Trophoblast cell (in vitro differentiated cells and primary cell): ENCODE measurements around the gene NYNRIN.

Source experiments
- DNase-seq, 2 donors: peaks; one replicate each; pipeline ENCODE4 v3.0.0-alpha.2; 2016
- H2AFZ ChIP-seq: 2 replicates; pipeline ENCODE4 v1.6.1; 2013; ENCODE audit warnings: low read length, moderate library complexity, mild to moderate bottlenecking; ENCODE audit not compliant: insufficient read depth, poor library complexity
- H2AK5ac ChIP-seq: 2 replicates; pipeline ENCODE4 v1.6.1; 2013; ENCODE audit warnings: mild to moderate bottlenecking, low read length
- H2BK120ac ChIP-seq: 2 replicates; pipeline ENCODE4 v1.6.1; 2013; ENCODE audit warnings: low read length, mild to moderate bottlenecking, moderate library complexity; ENCODE audit not compliant: insufficient read depth, poor library complexity
- H2BK12ac ChIP-seq: 2 replicates; pipeline ENCODE4 v1.6.1; 2013; ENCODE audit warnings: mild to moderate bottlenecking, low read length, moderate library complexity
- H2BK5ac ChIP-seq: 2 replicates; pipeline ENCODE4 v1.6.1; 2013; ENCODE audit warnings: low read length, low read depth, moderate library complexity, mild to moderate bottlenecking; ENCODE audit not compliant: poor library complexity
- H3K14ac ChIP-seq: 2 replicates; pipeline ENCODE4 v1.6.1; 2013; ENCODE audit warnings: mild to moderate bottlenecking, low read length
- H3K18ac ChIP-seq: 2 replicates; pipeline ENCODE4 v1.6.1; 2013; ENCODE audit warnings: mild to moderate bottlenecking, low read length
- H3K23ac ChIP-seq: 2 replicates; pipeline ENCODE4 v1.6.1; 2013; ENCODE audit warnings: low read length
- H3K27ac ChIP-seq: 2 replicates; pipeline ENCODE4 v1.5.1; 2013; ENCODE audit warnings: low read depth, mild to moderate bottlenecking, inconsistent platforms, low read length, moderate library complexity
- H3K27me3 ChIP-seq: 2 replicates; pipeline ENCODE4 v1.6.1; 2013; ENCODE audit warnings: inconsistent platforms, mild to moderate bottlenecking, low read length, moderate library complexity; ENCODE audit not compliant: insufficient read depth
- H3K36me3 ChIP-seq, 2 experiments: 1 replicate in 1 of 2; 2 replicates in 1 of 2; pipeline ENCODE4 v1.6.1; 2013; ENCODE audit warnings: low read length in 2 of 2, mild to moderate bottlenecking in 2 of 2, moderate library complexity in 1 of 2; ENCODE audit not compliant: insufficient read depth in 2 of 2, control insufficient read depth in 1 of 2
- H3K4ac ChIP-seq: 2 replicates; pipeline ENCODE4 v1.6.1; 2013; ENCODE audit warnings: low read depth, mild to moderate bottlenecking, low read length, moderate library complexity
- H3K4me1 ChIP-seq, 2 experiments: 1 replicate in 1 of 2; 2 replicates in 1 of 2; pipeline ENCODE4 v1.6.1; 2013; ENCODE audit warnings: low read length in 2 of 2, mild to moderate bottlenecking in 2 of 2, moderate library complexity in 1 of 2; ENCODE audit not compliant: insufficient read depth in 2 of 2, control insufficient read depth in 1 of 2
- H3K4me2 ChIP-seq: 2 replicates; pipeline ENCODE4 v1.6.1; 2013; ENCODE audit warnings: inconsistent platforms, mild to moderate bottlenecking, low read length, moderate library complexity
- H3K4me3 ChIP-seq: 2 replicates; pipeline ENCODE4 v1.5.1; 2013; ENCODE audit warnings: mild to moderate bottlenecking, low read depth, low read length, inconsistent platforms
- H3K79me1 ChIP-seq: one replicate; pipeline ENCODE4 v1.6.1; 2013; ENCODE audit warnings: low read length
- H3K79me2 ChIP-seq: 2 replicates; pipeline ENCODE4 v1.6.1; 2013; ENCODE audit warnings: low read length, mild to moderate bottlenecking; ENCODE audit not compliant: control insufficient read depth, insufficient read depth, poor library complexity
- H3K9ac ChIP-seq: 2 replicates; pipeline ENCODE4 v1.6.1; 2013; ENCODE audit warnings: mild to moderate bottlenecking, low read length
- H3K9me3 ChIP-seq: 2 replicates; pipeline ENCODE4 v1.6.1; 2013; ENCODE audit warnings: low read depth, mild to moderate bottlenecking, control low read depth, inconsistent platforms, low read length; ENCODE audit not compliant: insufficient read depth
- H4K12ac ChIP-seq: 2 replicates; pipeline ENCODE4 v1.6.1; 2013; ENCODE audit warnings: low read depth, mild to moderate bottlenecking, low read length, moderate library complexity
- H4K8ac ChIP-seq: 2 replicates; pipeline ENCODE4 v1.6.1; 2013; ENCODE audit warnings: low read depth, mild to moderate bottlenecking, low read length, moderate library complexity
- H4K91ac ChIP-seq: one replicate; pipeline ENCODE4 v1.6.1; 2013; ENCODE audit warnings: low read depth, mild to moderate bottlenecking, low read length, moderate library complexity
- WGBS: extraction: QIAGEN DNeasy Blood & Tissue Kit; methylation state at CpG from one replicate; pipeline ENCODE4 v1.1.7; 2013; ENCODE audit warnings: missing lambda C conversion rate; ENCODE audit not compliant: insufficient read length, insufficient coverage; ENCODE audit errors: extremely low coverage; 5-methylcytosine and 5-hydroxymethylcytosine counted together

Gene NYNRIN

DNA sequence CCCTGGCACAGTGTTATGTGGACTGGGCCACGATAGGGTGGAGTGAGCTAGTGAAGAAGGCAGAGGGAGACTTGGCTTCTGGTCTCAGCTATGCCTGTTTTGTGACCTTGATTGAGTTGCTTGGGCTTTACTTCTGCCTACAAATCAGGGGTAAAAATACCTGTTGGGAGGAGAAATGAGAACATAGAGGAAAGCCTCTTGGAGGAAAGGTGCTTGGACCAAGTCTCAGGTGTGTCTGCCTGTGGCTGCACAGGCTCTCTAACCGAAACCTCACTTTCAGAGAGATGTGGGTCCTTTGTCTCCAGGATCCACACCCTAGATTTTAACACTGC, 38.9 kb downstream of the NYNRIN start:
- Histone ChIP-seq H3K4me2 (no peak overlapping the region), H2BK5ac (no peak overlapping the region), H4K12ac (no peak overlapping the region), H2AFZ (no peak overlapping the region), H3K14ac (no peak overlapping the region), H3K79me1 (peaks cover 9% of the 10 kb centered on the region), H3K23ac (no peak overlapping the region), H4K8ac (no peak overlapping the region), H3K9ac (no peak overlapping the region), H3K4me1 (peaks cover 4 to 6% of the 10 kb centered on the region in 2 experiments), H3K9me3 (no peaks in the 10 kb centered on the region), H3K4ac (no peak overlapping the region), H3K36me3 (peaks cover 34 to 52% of the 10 kb centered on the region in 2 experiments), H2BK12ac (no peak overlapping the region), H3K27me3 (no peaks in the 10 kb centered on the region), H4K91ac (no peak overlapping the region), H3K18ac (no peak overlapping the region), H2AK5ac (no peak overlapping the region), H3K27ac (no peak overlapping the region), H3K4me3 (no peak overlapping the region), H2BK120ac (no peak overlapping the region), H3K79me2 (peaks cover 6% of the 10 kb centered on the region)
- no CpG with 5 or more reads among the region's 2 CpGs for WGBS
- DNase-seq: no peak

DNA sequence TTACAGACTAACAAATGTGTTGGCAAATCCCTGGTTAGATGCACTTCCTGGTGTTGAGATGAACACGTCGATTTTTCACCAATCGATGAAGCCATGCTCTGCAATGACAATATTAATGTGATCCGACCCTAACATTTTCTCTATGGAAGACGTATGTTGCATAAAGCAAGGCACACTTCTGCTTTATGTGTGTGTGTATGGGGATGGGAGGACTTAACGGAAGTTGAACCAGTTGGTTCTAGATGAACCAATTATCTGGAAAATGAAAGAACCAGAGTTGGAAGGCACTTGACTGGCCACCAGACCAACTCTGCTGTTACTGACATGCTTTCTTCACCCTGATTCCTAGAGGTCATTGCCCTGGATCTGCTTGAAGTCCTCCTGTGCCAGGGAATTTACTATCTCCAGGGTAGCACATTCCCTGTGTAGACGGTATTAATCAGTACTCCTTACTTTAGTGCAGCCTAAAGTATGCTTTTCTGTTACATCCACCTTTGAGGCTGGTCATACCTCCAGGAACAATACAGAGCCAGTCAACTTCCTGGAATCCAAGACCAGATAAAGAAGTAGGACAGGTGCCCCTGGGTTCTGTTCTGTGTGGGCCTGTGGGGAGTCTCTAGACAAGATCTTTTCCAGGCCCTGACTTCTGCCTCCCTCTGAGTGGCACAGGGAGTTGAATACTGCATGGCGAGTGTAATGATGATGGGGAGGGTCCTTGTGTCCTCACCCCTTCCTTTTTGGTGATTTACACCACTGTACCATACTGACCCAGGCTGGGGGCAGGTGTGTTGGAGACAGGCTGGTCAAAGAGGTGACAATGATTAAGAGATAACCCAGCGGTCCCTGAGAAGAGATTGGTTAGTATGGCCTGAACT, 39.7 kb downstream of the NYNRIN start:
- H3K27me3 ChIP-seq: no peaks in the 10 kb centered on the region
- H3K79me1 ChIP-seq: peaks cover 9% of the 10 kb centered on the region
- no peak overlapping the region for H2AFZ ChIP-seq
- H3K4me1 ChIP-seq: peaks cover 4 to 6% of the 10 kb centered on the region in 2 experiments
- no peak overlapping the region for H3K18ac ChIP-seq
- no peak overlapping the region for H3K4ac ChIP-seq
- H3K9ac ChIP-seq: no peak overlapping the region
- no peak overlapping the region for H3K4me2 ChIP-seq
- H2BK5ac ChIP-seq: no peak overlapping the region
- no peak overlapping the region for H4K91ac ChIP-seq
- no CpG with 5 or more reads among the region's 9 CpGs for WGBS
- no peak overlapping the region for H3K23ac ChIP-seq
- H3K79me2 ChIP-seq: peaks cover 6% of the 10 kb centered on the region
- no peak overlapping the region for H3K27ac ChIP-seq
- H3K36me3 ChIP-seq: peaks cover 32 to 48% of the 10 kb centered on the region in 2 experiments
- H2BK120ac ChIP-seq: no peak overlapping the region
- H2AK5ac ChIP-seq: no peak overlapping the region
- no peak overlapping the region for H2BK12ac ChIP-seq
- H4K12ac ChIP-seq: no peak overlapping the region
- no peaks in the 10 kb centered on the region for H3K9me3 ChIP-seq
- H3K4me3 ChIP-seq: no peak overlapping the region
- H4K8ac ChIP-seq: no peak overlapping the region
- H3K14ac ChIP-seq: no peak overlapping the region
- DNase-seq: no peak

- H3K79me2 ChIP-seq: peaks cover 6% of the 10 kb centered on the region
- no peak for DNase-seq
- H3K18ac ChIP-seq: no peak overlapping the region
Observed at GRCh38 chr14:24439257-24439656, 40.5 kb downstream of the NYNRIN start.

DNA sequence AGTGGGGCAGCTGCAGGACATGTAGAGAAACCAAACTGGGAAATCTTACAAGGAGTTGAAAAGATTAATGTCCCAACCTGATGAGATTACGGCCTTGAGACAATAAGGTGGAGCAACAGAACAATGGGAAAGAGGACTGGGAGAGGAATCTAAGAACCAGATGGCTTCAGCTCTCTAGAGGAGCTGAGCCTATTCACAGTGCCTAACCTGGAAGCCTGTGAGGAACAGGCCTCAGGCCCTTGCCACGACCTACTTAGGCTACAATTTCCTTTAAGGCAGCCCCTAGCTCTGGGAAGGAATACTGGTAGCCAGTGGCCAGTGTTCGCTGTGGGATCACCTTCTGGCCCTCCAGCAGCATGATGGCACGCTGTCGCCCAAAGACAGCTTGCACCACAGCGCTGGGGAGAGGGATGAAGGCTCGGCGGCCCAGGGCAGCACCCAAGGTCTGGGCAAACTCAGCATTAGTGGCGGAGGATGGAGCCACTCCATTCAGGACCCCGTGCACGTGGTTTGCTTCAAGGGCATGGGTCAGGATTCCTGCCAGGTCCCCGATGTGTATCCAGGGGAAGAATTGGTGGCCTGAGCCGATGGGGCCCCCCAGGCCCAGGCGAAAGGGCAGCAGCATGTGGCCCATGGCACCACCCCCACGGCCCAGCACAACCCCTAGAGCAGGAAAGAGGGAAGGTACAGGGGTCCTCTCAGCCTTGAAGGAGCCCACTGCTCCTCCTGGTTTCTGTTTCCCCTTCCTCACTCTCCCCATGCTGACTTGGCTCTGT, 41.2 kb downstream of the NYNRIN start:
- no peak overlapping the region for H4K8ac ChIP-seq
- H2BK12ac ChIP-seq: no peak overlapping the region
- H3K4ac ChIP-seq: no peak overlapping the region
- peaks cover 9% of the 10 kb centered on the region for H3K79me1 ChIP-seq
- peaks cover 32 to 47% of the 10 kb centered on the region in 2 experiments for H3K36me3 ChIP-seq
- H3K27me3 ChIP-seq: no peaks in the 10 kb centered on the region
- H3K4me2 ChIP-seq: no peak overlapping the region
- no peak overlapping the region for H3K9ac ChIP-seq
- no peak overlapping the region for H3K14ac ChIP-seq
- WGBS: no CpG with 5 or more reads among the region's 15 CpGs
- H4K91ac ChIP-seq: no peak overlapping the region
- H3K23ac ChIP-seq: no peak overlapping the region
- H3K9me3 ChIP-seq: no peaks in the 10 kb centered on the region
- H3K4me1 ChIP-seq: peaks cover 4 to 6% of the 10 kb centered on the region in 2 experiments
- H2AK5ac ChIP-seq: no peak overlapping the region
- no peak for DNase-seq
- H3K79me2 ChIP-seq: peaks cover 6% of the 10 kb centered on the region
- no peak overlapping the region for H3K18ac ChIP-seq
- H2BK5ac ChIP-seq: no peak overlapping the region
- H3K4me3 ChIP-seq: no peak overlapping the region
- H2BK120ac ChIP-seq: no peak overlapping the region
- no peak overlapping the region for H2AFZ ChIP-seq
- H4K12ac ChIP-seq: no peak overlapping the region
- H3K27ac ChIP-seq: no peak overlapping the region

More at GRCh38 chr14:24439257-24439656, 40.5 kb downstream of the NYNRIN start:
- H3K36me3 ChIP-seq: peaks cover 32 to 47% of the 10 kb centered on the region in 2 experiments
- H3K9me3 ChIP-seq: no peaks in the 10 kb centered on the region
- H2BK12ac ChIP-seq: no peak overlapping the region
- H3K79me1 ChIP-seq: peaks cover 9% of the 10 kb centered on the region
- H3K9ac ChIP-seq: no peak overlapping the region
- no peak overlapping the region for H4K91ac ChIP-seq
- no peak overlapping the region for H3K4ac ChIP-seq
- no peak overlapping the region for H2BK120ac ChIP-seq
- H2BK5ac ChIP-seq: no peak overlapping the region
- H3K4me1 ChIP-seq: peaks cover 4 to 6% of the 10 kb centered on the region in 2 experiments
- H4K12ac ChIP-seq: no peak overlapping the region
- WGBS: no CpG with 5 or more reads among the region's 1 CpG
- H2AK5ac ChIP-seq: no peak overlapping the region
- no peak overlapping the region for H3K4me2 ChIP-seq
- no peak overlapping the region for H3K14ac ChIP-seq
- H3K4me3 ChIP-seq: no peak overlapping the region
- no peaks in the 10 kb centered on the region for H3K27me3 ChIP-seq
- no peak overlapping the region for H4K8ac ChIP-seq
- H2AFZ ChIP-seq: no peak overlapping the region
- H3K27ac ChIP-seq: no peak overlapping the region
- H3K23ac ChIP-seq: no peak overlapping the region
